Epithelial cell of esophagus (primary cell): ENCODE results near the gene SERPIND1.

ENCODE experiments used
- DNase-seq: peaks from one replicate; pipeline ENCODE4 v3.0.0; 2010; ENCODE audit warnings: low read depth
- H3K4me3 ChIP-seq: 2 replicates; pipeline ENCODE4 v1.5.1; 2011; ENCODE audit warnings: mild to moderate bottlenecking, low read length, control low read depth
- TF ChIP-seq, protein P1 (sequence below): IDR thresholded peaks from 2 replicates; pipeline ENCODE4 v1.5.1; 2011; ENCODE audit warnings: low read depth, mild to moderate bottlenecking, low read length, control low read depth, inconsistent platforms; ENCODE audit not compliant: insufficient read depth; ENCODE audit errors: missing control alignments

SERPIND1 gene

DNA sequence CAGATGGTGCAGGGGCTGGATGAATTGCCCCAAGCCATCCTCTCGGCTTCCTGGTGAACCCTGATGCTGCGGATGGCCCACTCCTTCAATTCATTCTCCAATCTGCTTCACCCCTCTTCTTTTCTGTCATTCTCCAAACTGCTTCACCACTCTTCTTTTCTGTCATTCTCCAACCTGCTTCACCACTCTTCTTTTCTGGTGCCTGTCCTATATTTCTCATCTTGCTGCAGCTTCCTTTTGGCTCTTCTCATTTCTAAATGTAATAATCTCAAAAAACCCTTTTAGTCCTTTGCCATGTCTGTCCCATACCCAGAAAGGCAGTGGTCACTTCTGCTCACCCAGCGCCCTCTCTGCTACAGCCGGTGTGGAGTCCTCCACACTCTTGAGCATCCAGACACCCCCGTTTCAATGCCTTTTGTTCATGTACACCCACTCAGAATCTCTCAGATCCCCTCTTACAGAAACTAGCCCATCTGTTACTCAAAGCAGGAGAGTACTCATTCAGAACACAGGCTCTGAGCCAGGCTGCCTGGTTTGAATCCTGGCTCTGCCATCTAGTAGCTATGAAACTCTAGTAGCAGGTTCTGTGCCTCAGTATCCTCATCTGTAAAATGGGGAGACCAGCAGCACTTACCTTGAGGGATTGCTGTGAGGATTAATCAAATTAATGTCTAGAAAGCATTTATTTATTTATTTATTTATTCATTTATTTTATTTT lies 14.9 kb downstream of the SERPIND1 start:
- TF ChIP-seq, protein P1, sequence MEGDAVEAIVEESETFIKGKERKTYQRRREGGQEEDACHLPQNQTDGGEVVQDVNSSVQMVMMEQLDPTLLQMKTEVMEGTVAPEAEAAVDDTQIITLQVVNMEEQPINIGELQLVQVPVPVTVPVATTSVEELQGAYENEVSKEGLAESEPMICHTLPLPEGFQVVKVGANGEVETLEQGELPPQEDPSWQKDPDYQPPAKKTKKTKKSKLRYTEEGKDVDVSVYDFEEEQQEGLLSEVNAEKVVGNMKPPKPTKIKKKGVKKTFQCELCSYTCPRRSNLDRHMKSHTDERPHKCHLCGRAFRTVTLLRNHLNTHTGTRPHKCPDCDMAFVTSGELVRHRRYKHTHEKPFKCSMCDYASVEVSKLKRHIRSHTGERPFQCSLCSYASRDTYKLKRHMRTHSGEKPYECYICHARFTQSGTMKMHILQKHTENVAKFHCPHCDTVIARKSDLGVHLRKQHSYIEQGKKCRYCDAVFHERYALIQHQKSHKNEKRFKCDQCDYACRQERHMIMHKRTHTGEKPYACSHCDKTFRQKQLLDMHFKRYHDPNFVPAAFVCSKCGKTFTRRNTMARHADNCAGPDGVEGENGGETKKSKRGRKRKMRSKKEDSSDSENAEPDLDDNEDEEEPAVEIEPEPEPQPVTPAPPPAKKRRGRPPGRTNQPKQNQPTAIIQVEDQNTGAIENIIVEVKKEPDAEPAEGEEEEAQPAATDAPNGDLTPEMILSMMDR: no peak
- H3K4me3 ChIP-seq: no peak overlapping the region
- DNase-seq: no peak

DNA sequence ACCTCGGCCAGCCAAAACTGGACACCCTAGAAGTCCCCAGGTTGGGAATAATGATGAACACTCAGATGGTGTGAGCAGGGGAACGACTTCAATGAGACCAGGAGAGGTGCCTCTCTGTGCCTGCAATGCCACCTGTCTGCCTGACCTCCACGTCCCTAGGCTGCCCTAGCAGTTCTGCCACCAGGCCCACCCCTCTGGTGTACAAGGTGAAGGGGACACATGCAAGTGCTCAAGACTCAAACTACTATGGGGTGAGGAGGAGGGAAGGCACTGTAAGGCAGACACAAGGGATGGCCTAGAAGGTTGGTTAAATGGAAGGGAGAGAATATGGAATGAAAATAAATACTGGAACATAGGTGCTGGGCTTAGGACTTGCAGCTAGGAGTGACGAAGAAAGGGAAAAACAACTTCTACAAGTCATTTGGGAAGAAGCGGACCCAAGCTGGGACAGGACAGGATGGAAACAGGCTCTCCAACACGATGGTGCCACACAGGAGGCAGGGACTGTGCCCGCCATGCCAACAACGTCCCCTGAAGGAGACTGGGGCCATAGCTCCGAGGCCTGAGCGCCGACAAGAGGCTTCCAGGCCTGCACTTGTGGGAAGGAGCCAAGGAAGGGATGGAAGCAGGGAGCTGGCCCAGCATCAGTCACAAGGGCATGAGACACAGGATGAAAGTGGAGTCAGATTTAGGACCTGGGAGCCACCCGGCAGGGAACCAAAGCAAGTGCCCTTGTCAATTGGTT lies 18.5 kb downstream of the SERPIND1 start:
- TF ChIP-seq, protein P1: no peak
- H3K4me3 ChIP-seq: no peak overlapping the region
- no peak for DNase-seq

DNA sequence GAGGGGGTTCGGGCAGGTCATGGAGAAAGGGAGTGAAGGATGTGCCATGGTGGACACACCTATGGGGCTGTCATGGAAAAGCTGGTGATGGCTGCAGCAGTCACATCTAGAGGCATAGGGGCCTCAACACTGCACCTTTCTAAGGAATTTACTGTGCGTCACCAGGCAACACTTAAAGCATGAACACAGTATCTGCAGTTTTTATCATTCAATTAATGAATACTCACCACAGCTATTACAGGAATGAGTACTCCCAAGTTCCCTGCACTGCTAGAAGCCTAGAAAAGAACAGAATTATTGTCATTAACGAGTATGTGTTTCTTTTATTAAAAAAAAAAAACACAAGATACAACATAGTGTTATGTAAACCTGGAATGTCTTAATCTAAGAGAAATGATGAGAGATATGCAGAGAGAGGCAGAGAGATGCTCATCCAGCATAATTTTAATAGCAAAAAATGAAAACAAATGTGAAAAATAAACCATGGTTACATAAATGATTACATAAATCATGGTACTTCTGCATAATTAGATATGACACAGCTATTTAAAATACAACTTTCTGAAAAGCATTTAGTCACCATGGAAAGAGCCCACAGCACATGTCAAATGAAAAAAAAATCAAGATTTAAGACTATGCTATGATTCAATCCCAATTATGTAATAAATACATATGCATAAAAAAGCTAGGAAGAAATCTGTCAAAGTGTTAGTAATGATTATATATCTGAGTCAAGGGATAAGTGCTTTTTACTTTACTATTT lies 19.2 kb downstream of the SERPIND1 start:
- DNase-seq: no peak
- TF ChIP-seq, protein P1: no peak
- H3K4me3 ChIP-seq: no peak overlapping the region

GRCh38 chr22:20793748-20794649 lies 20.1 kb downstream of the SERPIND1 start:
- H3K4me3 ChIP-seq: no peak overlapping the region
- DNase-seq: no peak
- TF ChIP-seq, protein P1: peak; percentile 10

- TF ChIP-seq, protein P1: no peak
- no peak for DNase-seq
Observed at GRCh38 chr22:20794650-20795413, 20.9 kb downstream of the SERPIND1 start.

More at GRCh38 chr22:20794650-20795413, 20.9 kb downstream of the SERPIND1 start:
- H3K4me3 ChIP-seq: no peak overlapping the region
